SK-N-MC (cell line): ENCODE measurements around the gene TMEM225B.

ENCODE experiments used
- EZH2 ChIP-seq: fragments of 200-600 bp; sonication (generic); IDR thresholded peaks from one replicate; pipeline ENCODE4 v1.6.1; 2017; ENCODE audit warnings: antibody characterized with exemption
- FOXP2 ChIP-seq: optimal IDR thresholded peaks from 2 replicates; pipeline ENCODE3; 2011; ENCODE audit warnings: mild to moderate bottlenecking, moderate library complexity; ENCODE audit not compliant: insufficient read depth; ENCODE audit errors: extremely low read length, control extremely low read depth
- POLR2AphosphoS5 ChIP-seq: IDR thresholded peaks from 2 replicates; pipeline ENCODE4 v1.6.1; 2012; ENCODE audit warnings: mild to moderate bottlenecking, low read depth, low read length, borderline replicate concordance

DNA sequence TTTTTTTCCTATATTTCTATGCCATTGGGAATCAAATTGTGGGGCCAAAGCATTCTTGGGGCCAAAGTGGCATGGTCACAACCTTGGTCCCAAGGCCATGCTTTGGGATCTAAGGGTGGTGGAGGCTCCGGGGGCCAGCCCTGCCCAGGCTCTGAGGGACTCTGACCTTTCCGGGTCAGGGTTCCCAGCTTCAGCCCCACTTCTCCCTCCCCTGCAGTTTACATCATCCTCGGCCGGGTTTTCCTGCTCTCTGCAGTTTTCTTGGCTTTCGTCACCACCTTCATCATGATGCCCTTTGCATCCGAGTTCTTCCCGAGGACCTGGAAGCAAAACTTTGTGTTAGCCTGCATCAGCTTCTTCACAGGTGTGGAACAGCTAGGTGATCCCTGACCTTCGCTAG lies 8.5 kb downstream of the TMEM225B start:
- TF ChIP-seq EZH2 (no peak), FOXP2 (no peak), POLR2AphosphoS5 (no peak)
